ENCODE measurements around the gene FAM240B.

DNA sequence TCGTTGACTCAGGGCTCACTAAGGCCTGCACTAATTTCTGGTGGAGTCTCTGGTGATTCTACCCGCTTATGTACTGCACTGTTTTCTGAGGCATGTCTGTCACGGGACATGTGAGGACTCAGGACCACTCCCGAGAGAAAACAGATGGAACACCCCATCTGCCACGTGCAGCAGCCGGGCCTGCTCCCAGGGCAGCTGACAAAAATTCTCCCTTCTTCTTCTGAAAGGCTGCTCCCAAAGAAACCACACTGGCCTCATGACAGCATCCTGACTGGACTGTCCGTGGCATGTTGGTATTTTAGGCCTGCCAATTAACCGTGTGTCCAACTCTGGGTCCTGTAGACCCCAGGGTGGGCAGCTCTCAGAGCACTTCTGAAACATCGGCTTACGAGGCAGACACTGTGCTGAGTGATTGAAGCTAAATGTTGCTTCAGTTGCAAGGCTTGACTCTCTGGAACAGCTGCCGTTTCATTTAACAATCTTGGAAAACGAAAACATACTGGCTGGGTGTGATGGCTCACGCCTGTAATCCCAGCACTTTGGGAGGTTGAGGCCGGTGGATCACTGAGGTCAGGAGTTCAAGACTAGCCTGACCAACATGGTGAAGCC, 39.0 kb downstream of the FAM240B start:
- TF ChIP-seq EZH2phosphoT487 (IDR thresholded peaks at IDR 0.05; ENCODE audit: low read length) = no peak
- TF ChIP-seq CTCF (IDR thresholded peaks at IDR 0.05; ENCODE audit: low read length) = no peak
- TF ChIP-seq EZH2 (optimal IDR thresholded peaks at IDR 0.05; ENCODE audit: low read depth, low read length) = no peak

Measured in MM.1S (cell line).